AG09319 (cell line): ENCODE measurements around the gene TARBP2.

Source experiments
- DNase-seq: peaks from one replicate; pipeline ENCODE4 v3.0.0-alpha.2; 2010; ENCODE audit warnings: low read depth; ENCODE audit errors: extremely low read depth
- CTCF ChIP-seq: IDR thresholded peaks from 2 replicates; pipeline ENCODE4 v1.5.1; 2011; ENCODE audit warnings: low read depth, mild to moderate bottlenecking, inconsistent platforms, low read length, moderate library complexity

Gene TARBP2

GRCh38 chr12:53492188-53492587 is 8.9 kb upstream of the TARBP2 start:
- no peak for DNase-seq
- TF ChIP-seq CTCF: no peak

DNA sequence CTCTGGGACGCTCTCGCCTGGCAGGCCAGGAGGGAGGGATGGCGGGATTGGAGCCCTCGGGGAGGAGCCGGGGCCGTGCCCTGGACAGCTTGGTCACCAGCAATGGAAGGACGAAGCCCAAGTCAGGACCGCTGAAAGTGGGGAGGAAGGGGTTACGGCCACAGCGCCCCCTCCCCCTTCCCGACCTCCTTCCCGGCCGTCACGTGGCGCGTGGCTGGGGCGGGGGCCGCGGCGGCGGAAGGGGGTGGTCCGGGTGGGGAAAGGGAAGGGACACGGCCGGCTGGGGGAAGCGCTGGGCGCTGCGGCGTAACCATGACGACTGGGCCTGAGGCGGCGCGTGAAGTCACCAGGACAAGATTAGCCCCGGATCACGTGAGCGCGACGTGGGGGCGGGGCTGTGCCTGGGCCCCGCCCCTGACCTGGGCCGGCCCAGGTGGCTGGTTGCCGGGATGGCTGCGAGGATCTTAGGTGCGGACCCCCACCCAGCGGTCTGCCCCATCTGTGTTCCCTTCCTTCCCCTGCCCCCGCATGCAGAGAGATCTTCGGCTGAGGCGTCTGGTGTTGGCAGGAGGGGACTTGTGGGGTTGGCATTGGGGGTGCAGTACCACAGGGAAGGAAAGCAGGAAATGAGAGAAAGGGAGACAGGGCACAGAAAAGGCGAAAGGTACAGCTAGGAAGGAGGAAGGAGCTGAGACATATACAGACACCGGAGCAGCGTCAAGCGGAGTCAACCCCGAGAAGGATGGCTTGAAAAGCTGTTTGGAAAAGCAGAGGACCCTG is 8.1 kb upstream of the TARBP2 start:
- peak; percentile 74 for DNase-seq
- no peak for TF ChIP-seq CTCF

- no peak for TF ChIP-seq CTCF
- DNase-seq: no peak
These were observed 7.3 kb upstream of the TARBP2 start for GRCh38 chr12:53493610-53494391.

DNA sequence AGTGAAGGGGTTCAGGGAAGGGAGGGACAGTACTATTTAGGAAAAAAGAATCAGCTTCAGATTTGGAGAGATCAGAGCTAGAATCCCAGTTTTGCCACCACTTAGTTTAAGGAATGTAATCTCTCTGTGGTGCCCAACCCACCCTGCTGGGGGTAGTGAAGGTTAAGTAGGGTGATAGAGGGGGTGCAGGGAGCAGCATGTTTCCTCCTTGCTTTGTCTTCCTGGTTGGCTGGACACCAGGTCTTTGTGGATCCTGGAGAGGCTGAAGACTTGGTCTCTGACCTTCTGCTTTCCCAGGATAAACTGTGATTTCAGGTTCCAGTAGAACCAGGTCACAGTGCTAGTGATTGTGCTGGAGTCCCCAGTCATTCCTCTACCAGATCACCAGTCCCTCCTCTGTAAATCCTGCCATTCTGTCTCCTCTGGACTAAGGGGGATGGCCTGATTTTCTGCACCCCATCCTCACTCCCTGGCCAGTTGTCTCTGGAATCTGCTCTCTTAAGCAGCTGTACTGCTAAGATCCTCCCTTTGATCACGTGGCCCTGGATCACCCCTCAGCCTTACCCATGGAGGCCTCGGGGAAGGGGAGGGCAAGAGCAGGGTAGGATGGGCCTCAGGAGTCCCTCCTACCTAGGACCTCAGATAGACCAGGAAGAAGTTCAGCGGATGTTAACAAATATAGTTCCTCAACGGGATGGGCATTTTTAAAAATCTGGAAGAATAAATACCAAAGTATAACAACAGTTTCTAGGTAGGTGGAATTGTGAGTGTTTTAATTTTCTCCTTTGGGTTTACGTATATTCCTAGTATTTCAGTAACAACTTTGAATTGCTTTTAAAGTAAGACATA is 5.0 kb upstream of the TARBP2 start:
- TF ChIP-seq CTCF: no peak
- peak; percentile 58 for DNase-seq

GRCh38 chr12:53496752-53497032 is 4.4 kb upstream of the TARBP2 start:
- no peak for TF ChIP-seq CTCF
- DNase-seq: no peak

GRCh38 chr12:53497461-53497860 is 3.6 kb upstream of the TARBP2 start:
- DNase-seq: no peak
- TF ChIP-seq CTCF: no peak
